Measurements from ENCODE around the gene AP1S2. TPM values are rescaled to one million over a fixed set of nuclear protein-coding genes. Genes with fewer than 3 reads are reported as not detected.

AP1S2 gene
- total RNA-seq, 1 donor from 2014 or later = 46.0 TPM

DNA sequence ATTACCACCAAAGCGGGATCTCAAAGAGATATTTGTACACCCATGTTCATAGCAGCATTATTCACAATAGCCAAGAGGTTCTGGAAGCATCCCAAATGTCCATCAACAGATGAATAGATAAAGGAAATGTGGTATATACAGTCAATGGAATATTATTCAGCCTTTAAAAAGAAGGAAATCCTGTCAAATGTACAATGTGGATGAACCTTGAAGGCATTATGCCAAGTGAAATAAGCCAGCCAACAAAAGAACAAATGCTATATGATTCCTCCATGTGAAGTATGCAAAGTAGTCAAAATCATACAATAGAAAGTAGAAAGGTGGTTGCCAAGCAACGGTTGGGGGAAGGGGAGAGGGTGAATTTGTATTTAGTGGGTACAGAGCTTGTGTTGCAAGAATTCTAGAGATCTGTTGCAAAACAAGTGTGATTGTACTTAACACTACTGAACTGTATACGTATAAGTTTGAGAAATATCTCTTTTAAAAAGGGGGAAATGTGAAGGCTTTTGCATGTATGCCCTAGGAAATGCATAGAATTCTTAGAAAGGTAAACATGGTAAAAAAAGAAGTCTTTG lies 69.3 kb downstream of the AP1S2 start:
- no peak for DNase-seq (ENCODE audit: low read depth)
- Histone ChIP-seq H3K36me3 (ENCODE audit: control insufficient read depth, insufficient read depth, low read length) (no peaks in the 10 kb centered on the region), H3K4me3 (ENCODE audit: low read depth, low read length) (no peak overlapping the region), H3K27me3 (ENCODE audit: control insufficient read depth, insufficient read depth, low read length) (no peaks in the 10 kb centered on the region)
- TF ChIP-seq, protein P1, sequence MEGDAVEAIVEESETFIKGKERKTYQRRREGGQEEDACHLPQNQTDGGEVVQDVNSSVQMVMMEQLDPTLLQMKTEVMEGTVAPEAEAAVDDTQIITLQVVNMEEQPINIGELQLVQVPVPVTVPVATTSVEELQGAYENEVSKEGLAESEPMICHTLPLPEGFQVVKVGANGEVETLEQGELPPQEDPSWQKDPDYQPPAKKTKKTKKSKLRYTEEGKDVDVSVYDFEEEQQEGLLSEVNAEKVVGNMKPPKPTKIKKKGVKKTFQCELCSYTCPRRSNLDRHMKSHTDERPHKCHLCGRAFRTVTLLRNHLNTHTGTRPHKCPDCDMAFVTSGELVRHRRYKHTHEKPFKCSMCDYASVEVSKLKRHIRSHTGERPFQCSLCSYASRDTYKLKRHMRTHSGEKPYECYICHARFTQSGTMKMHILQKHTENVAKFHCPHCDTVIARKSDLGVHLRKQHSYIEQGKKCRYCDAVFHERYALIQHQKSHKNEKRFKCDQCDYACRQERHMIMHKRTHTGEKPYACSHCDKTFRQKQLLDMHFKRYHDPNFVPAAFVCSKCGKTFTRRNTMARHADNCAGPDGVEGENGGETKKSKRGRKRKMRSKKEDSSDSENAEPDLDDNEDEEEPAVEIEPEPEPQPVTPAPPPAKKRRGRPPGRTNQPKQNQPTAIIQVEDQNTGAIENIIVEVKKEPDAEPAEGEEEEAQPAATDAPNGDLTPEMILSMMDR (IDR thresholded peaks at IDR 0.05; ENCODE audit: insufficient read depth, low read length, poor library complexity, severe bottlenecking) = no peak

DNA sequence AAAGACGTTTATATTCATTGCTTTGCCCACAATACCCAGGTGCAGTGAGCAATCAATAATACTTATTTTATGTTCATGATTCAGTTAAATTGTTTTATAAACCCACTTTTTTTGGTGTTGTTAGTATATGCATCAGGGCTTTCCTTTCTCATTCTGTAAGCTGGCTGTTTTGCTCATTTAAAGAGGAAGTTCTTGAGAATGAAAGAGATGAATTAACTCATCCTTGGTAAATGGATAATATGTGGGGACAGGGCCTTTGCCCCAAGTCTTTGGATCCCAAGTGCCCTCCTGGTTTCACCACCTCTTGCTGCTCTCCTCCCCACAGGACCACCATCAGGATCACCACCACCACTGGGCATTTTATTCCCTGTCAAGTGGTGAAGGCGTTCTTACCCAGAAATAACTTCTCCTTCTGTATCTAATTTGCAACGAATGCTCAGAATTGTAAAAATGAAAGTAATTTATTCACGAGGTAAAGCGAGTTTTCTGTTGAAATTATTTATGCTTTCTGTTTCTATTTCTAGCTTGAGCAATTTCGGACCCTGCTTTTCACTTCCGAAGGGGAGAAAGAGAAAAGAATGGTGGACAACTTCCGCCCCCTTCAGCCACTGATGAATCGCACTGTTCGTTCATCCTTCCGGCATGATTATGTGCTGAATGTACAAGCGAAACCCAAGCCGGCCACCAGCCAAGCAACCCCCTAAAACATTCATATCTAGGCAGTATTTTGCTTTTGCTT lies 72.5 kb downstream of the AP1S2 start:
- no peaks in the 10 kb centered on the region for H3K36me3 ChIP-seq (ENCODE audit: control insufficient read depth, insufficient read depth, low read length)
- no peak for DNase-seq (ENCODE audit: low read depth)
- TF ChIP-seq, protein P1 (IDR thresholded peaks at IDR 0.05; ENCODE audit: insufficient read depth, low read length, poor library complexity, severe bottlenecking) = no peak

More for the DNA sequence above, 72.5 kb downstream of the AP1S2 start:
- Histone ChIP-seq H3K27me3 (ENCODE audit: control insufficient read depth, insufficient read depth, low read length) (no peaks in the 10 kb centered on the region), H3K4me3 (ENCODE audit: low read depth, low read length) (no peak overlapping the region)

Other genes starting within 250 kb of the AP1S2 start
- gene CLTRN, start 190.0 kb downstream of the AP1S2 start, total RNA-seq = 0.50 and 2.0 TPM in 2 replicates
- 6.1 and 8.4 TPM in 2 replicates for gene CA5B, start 116.5 kb downstream of the AP1S2 start, total RNA-seq
- 6.0 and 7.1 TPM in 2 replicates for gene ZRSR2, start 64.3 kb downstream of the AP1S2 start, total RNA-seq